Skeletal muscle tissue (tissue), 4 donors: ENCODE data around the gene BSN. TPM values are rescaled to one million over a fixed set of nuclear protein-coding genes. Genes with fewer than 3 reads are reported as not detected.

ENCODE experiments used
- H3K27ac ChIP-seq: one replicate; pipeline ENCODE4 v1.7.0; 2013; ENCODE audit warnings: mild to moderate bottlenecking, low read depth, low read length, inconsistent platforms
- H3K27me3 ChIP-seq, 3 donors: one replicate each; pipeline ENCODE4 v1.7.0; 2013; ENCODE audit warnings: low read length in 3 of 3; ENCODE audit not compliant: control insufficient read depth in 3 of 3, insufficient read depth in 3 of 3
- H3K36me3 ChIP-seq, 3 donors: one replicate each; pipeline ENCODE4 v1.7.0; 2013; ENCODE audit warnings: low read length in 3 of 3; ENCODE audit not compliant: control insufficient read depth in 3 of 3, insufficient read depth in 3 of 3
- H3K4me1 ChIP-seq, 3 donors: one replicate each; pipeline ENCODE4 v1.7.0; 2013; ENCODE audit warnings: low read length in 3 of 3, mild to moderate bottlenecking in 3 of 3; ENCODE audit not compliant: control insufficient read depth in 3 of 3, insufficient read depth in 3 of 3
- H3K4me3 ChIP-seq, 3 donors: one replicate each; pipeline ENCODE4 v1.7.0; 2013; ENCODE audit warnings: low read length in 3 of 3
- H3K9ac ChIP-seq, 3 donors: one replicate each; pipeline ENCODE4 v1.7.0; 2013; ENCODE audit warnings: low read length in 3 of 3, mild to moderate bottlenecking in 3 of 3, moderate library complexity in 2 of 3, low read depth in 1 of 3
- H3K9me3 ChIP-seq, 3 donors: one replicate each; pipeline ENCODE4 v1.7.0; 2013; ENCODE audit warnings: low read length in 3 of 3; ENCODE audit not compliant: control insufficient read depth in 3 of 3
- total RNA-seq: library from RNA; depleted of rRNA; stranded (reverse); fragments of >200 nt; gene quantifications from one replicate; pipeline ENCODE4 v1.2.3, GENCODE V29; 2014
- donor health status: Osteomylitis.

Gene BSN
- total RNA-seq, 1 donor from 2014 or later: under 0.01 TPM

GRCh38 chr3:49623071-49623470, 68.8 kb downstream of the BSN start:
- no peaks in the 10 kb centered on the region for H3K27me3 ChIP-seq
- no peaks in the 10 kb centered on the region for H3K36me3 ChIP-seq
- no peak overlapping the region for H3K4me3 ChIP-seq
- H3K4me1 ChIP-seq: no peaks in the 10 kb centered on the region
- no peaks in the 10 kb centered on the region for H3K9me3 ChIP-seq
- no peak overlapping the region for H3K27ac ChIP-seq
- H3K9ac ChIP-seq: no peak overlapping the region

- no peaks in the 10 kb centered on the region for H3K9me3 ChIP-seq
- no peak overlapping the region for H3K27ac ChIP-seq
- no peak overlapping the region for H3K4me3 ChIP-seq
- no peaks in the 10 kb centered on the region for H3K27me3 ChIP-seq
- H3K4me1 ChIP-seq: no peaks in the 10 kb centered on the region
- no peak overlapping the region for H3K9ac ChIP-seq
- H3K36me3 ChIP-seq: no peaks in the 10 kb centered on the region
Measured at GRCh38 chr3:49625071-49625470, 70.8 kb downstream of the BSN start.

- Histone ChIP-seq H3K4me3 (no peak overlapping the region), H3K4me1 (no peaks in the 10 kb centered on the region), H3K27me3 (no peaks in the 10 kb centered on the region), H3K9ac (no peak overlapping the region), H3K9me3 (no peaks in the 10 kb centered on the region), H3K36me3 (no peaks in the 10 kb centered on the region), H3K27ac (no peak overlapping the region)
Measured at GRCh38 chr3:49626101-49626581, 71.9 kb downstream of the BSN start.

- Histone ChIP-seq H3K27ac (no peak overlapping the region), H3K9ac (no peak overlapping the region), H3K27me3 (no peaks in the 10 kb centered on the region), H3K4me3 (no peak overlapping the region), H3K4me1 (no peaks in the 10 kb centered on the region), H3K9me3 (no peaks in the 10 kb centered on the region), H3K36me3 (no peaks in the 10 kb centered on the region)
Measured at GRCh38 chr3:49626796-49627195, 72.5 kb downstream of the BSN start.

GRCh38 chr3:49627634-49628033, 73.4 kb downstream of the BSN start:
- H3K4me1 ChIP-seq: no peaks in the 10 kb centered on the region
- H3K9me3 ChIP-seq: no peaks in the 10 kb centered on the region
- H3K4me3 ChIP-seq: no peak overlapping the region
- no peaks in the 10 kb centered on the region for H3K36me3 ChIP-seq
- H3K27ac ChIP-seq: no peak overlapping the region
- no peaks in the 10 kb centered on the region for H3K27me3 ChIP-seq
- no peak overlapping the region for H3K9ac ChIP-seq

GRCh38 chr3:49628249-49628648, 74.0 kb downstream of the BSN start:
- Histone ChIP-seq H3K9ac (no peak overlapping the region), H3K27me3 (no peaks in the 10 kb centered on the region), H3K4me3 (no peak overlapping the region), H3K27ac (no peak overlapping the region), H3K36me3 (no peaks in the 10 kb centered on the region), H3K4me1 (no peaks in the 10 kb centered on the region), H3K9me3 (no peaks in the 10 kb centered on the region)

- H3K9ac ChIP-seq: no peak overlapping the region
- no peaks in the 10 kb centered on the region for H3K4me1 ChIP-seq
- no peaks in the 10 kb centered on the region for H3K9me3 ChIP-seq
- no peaks in the 10 kb centered on the region for H3K27me3 ChIP-seq
- H3K36me3 ChIP-seq: no peaks in the 10 kb centered on the region
- no peak overlapping the region for H3K4me3 ChIP-seq
- H3K27ac ChIP-seq: no peak overlapping the region
Measured at GRCh38 chr3:49629451-49629850, 75.2 kb downstream of the BSN start.

- Histone ChIP-seq H3K4me1 (no peaks in the 10 kb centered on the region), H3K9me3 (no peaks in the 10 kb centered on the region), H3K4me3 (no peak overlapping the region), H3K27me3 (no peaks in the 10 kb centered on the region), H3K9ac (no peak overlapping the region), H3K27ac (no peak overlapping the region), H3K36me3 (no peaks in the 10 kb centered on the region)
Measured at GRCh38 chr3:49629866-49630265, 75.6 kb downstream of the BSN start.

- H3K27ac ChIP-seq: no peak overlapping the region
- no peak overlapping the region for H3K9ac ChIP-seq
- H3K4me3 ChIP-seq: no peak overlapping the region
- no peaks in the 10 kb centered on the region for H3K36me3 ChIP-seq
- no peaks in the 10 kb centered on the region for H3K4me1 ChIP-seq
- no peaks in the 10 kb centered on the region for H3K9me3 ChIP-seq
- no peaks in the 10 kb centered on the region for H3K27me3 ChIP-seq
Measured at GRCh38 chr3:49630784-49631183, 76.5 kb downstream of the BSN start.

GRCh38 chr3:49634736-49635135, 80.5 kb downstream of the BSN start:
- H3K9ac ChIP-seq: no peak overlapping the region
- no peaks in the 10 kb centered on the region for H3K27me3 ChIP-seq
- no peaks in the 10 kb centered on the region for H3K36me3 ChIP-seq
- no peak overlapping the region for H3K27ac ChIP-seq
- H3K4me1 ChIP-seq: peaks cover 0 to 3% (median 0%) of the 10 kb centered on the region in 3 donors
- no peak overlapping the region for H3K4me3 ChIP-seq
- H3K9me3 ChIP-seq: no peaks in the 10 kb centered on the region
